Endometrial microvascular endothelial cells (primary cell): ENCODE results near the gene UBA1. TPM values are rescaled to one million over a fixed set of nuclear protein-coding genes. Genes with fewer than 3 reads are reported as not detected.

Experiments used
- in situ Hi-C: cut with HindIII; loops from 2 replicates; pipeline ENCODE4 v1.10.0; 2017; ENCODE audit warnings: low sequenced_read_pairs, low pct_unique_long_range_greater_than_20kb; ENCODE audit errors: inconsistent ontology term
- total RNA-seq: library from RNA; depleted of rRNA; stranded (reverse); fragments of >200 nt; gene quantifications from one replicate; pipeline ENCODE4 v1.2.3, GENCODE V29; 2015; ENCODE audit errors: inconsistent ontology term

UBA1 gene
- total RNA-seq, 1 donor from 2014 or later = 228 TPM

DNA sequence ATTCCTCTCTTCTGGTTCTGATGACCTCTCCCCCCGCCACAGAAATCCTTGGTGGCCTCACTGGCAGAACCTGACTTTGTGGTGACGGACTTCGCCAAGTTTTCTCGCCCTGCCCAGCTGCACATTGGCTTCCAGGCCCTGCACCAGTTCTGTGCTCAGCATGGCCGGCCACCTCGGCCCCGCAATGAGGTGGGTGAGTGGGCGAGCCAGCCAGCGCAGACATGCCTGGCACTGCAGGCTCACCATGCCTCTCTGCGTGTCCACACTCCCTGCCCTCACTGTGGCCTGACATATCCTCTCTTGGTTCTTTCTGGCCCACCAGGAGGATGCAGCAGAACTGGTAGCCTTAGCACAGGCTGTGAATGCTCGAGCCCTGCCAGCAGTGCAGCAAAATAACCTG is 8.7 kb downstream of the UBA1 start:
- in situ Hi-C loops = no loop called here

DNA sequence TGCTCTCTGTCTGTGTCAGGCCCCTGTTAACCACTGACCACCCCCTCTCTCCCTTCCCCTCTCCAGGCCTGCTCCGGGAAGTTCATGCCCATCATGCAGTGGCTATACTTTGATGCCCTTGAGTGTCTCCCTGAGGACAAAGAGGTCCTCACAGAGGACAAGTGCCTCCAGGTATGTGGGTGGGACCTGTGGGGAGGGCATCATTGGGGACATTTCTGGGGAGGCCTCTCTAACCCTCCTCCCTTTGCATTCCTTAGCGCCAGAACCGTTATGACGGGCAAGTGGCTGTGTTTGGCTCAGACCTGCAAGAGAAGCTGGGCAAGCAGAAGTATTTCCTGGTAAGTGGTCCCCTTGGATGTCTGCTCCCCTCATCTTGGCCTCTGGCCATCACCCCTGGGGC is 9.2 kb downstream of the UBA1 start:
- in situ Hi-C loops = no loop called here

DNA sequence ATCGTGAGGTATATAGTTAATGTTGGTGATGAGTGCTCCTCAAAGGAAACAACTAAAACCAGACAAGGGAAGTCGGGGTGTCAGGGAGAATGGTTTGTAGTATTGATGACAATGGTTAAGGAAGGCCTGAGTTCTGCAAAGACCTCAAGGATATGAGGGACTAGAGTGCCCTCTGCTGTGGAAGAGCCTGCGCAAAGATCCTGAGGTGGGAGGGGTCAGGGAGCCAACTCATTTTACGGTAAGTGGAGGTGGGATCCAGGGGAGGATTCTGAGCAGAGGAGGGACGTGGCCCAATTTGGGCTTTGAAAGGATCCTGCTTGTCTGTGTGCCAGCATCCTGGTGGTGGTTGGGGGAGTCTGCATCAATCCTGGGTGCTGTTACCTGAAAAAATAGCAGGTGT is 11.3 kb downstream of the UBA1 start:
- in situ Hi-C loops = no loop called here

DNA sequence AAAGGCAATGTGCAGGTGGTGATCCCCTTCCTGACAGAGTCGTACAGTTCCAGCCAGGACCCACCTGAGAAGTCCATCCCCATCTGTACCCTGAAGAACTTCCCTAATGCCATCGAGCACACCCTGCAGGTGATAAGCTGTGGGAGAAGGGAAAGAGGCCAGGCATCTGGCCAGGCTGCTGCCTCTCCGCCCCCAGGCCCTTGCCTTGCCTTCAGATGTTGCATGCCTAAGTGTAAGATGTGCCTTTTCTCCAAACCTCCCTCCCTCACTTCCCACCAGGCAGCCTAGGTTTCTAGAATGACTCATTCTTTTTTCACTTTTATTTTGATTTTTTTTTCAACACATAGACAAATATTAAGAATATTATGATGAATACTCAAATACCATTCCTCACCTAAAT is 12.7 kb downstream of the UBA1 start:
- in situ Hi-C loops = no loop called here

DNA sequence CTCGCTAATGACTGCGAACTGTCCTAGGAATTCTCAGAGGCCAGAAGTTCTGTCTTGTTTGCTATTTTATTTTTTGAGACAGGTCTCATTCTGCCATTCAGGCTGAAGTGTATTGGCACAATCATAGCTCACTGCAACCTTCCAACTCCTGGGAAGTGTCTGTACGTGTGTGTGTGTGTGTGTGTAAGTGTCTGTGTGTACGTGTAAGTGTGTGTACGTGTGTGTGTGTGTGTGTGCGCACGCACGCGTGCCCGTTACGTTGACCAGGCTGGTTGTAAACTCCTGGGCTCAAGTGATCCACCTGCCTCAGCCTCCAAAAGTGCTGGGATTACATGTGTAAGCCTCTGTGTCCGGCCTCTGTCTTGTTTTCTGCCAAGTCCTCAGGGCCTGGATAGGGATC is 14.5 kb downstream of the UBA1 start:
- in situ Hi-C loops = no loop called here

DNA sequence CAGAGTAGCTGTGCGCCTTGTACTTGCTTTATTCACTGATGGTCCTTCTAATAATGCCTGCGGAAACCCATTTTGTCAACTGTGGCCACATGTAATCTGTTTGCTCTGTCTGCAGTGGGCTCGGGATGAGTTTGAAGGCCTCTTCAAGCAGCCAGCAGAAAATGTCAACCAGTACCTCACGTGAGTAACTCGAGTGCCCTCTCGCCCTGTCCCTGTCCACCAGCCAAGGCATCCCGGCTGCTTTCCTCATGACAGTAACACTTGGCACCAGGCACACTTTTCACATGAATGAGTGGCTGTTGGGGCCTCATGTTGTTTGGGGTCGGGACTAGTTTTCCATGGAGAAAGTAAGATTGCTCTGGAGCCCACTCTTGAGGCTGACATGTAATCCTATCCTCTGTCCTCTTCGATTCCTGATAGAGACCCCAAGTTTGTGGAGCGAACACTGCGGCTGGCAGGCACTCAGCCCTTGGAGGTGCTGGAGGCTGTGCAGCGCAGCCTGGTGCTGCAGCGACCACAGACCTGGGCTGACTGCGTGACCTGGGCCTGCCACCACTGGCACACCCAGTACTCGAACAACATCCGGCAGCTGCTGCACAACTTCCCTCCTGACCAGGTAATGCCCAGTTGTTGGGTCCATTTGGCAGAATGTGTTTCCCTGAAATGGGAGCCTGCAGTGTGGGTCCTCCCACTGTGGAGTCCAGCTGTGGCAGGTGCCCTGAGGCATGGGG is 16.0 kb downstream of the UBA1 start:
- in situ Hi-C loops = no loop called here

DNA sequence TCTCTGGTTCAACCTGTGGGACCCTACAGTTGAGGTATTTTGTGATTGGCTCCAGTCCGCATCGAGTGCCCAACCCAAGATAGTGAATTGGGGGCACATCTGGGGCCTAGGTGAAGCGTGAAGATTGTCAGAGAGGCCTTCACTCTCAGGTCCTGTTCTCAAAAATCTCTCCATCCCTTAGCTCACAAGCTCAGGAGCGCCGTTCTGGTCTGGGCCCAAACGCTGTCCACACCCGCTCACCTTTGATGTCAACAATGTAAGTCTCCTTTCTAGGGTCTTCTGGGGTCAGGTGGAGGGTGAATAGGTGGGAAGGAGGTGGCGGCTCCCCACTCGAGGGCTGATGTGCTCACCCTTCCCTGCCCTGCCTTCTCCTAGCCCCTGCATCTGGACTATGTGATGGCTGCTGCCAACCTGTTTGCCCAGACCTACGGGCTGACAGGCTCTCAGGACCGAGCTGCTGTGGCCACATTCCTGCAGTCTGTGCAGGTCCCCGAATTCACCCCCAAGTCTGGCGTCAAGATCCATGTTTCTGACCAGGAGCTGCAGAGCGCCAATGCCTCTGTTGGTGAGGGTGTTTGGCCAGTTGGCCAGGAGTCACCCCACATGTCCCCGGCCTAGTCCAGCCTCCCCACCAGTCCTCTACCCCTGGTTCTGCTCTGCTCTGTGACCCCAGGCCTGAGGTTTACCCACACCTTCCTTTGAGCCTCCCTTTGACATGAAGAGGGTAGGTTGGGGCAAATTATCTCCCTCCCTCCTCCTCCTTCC is 17.2 kb downstream of the UBA1 start:
- in situ Hi-C loops = no loop called here

DNA sequence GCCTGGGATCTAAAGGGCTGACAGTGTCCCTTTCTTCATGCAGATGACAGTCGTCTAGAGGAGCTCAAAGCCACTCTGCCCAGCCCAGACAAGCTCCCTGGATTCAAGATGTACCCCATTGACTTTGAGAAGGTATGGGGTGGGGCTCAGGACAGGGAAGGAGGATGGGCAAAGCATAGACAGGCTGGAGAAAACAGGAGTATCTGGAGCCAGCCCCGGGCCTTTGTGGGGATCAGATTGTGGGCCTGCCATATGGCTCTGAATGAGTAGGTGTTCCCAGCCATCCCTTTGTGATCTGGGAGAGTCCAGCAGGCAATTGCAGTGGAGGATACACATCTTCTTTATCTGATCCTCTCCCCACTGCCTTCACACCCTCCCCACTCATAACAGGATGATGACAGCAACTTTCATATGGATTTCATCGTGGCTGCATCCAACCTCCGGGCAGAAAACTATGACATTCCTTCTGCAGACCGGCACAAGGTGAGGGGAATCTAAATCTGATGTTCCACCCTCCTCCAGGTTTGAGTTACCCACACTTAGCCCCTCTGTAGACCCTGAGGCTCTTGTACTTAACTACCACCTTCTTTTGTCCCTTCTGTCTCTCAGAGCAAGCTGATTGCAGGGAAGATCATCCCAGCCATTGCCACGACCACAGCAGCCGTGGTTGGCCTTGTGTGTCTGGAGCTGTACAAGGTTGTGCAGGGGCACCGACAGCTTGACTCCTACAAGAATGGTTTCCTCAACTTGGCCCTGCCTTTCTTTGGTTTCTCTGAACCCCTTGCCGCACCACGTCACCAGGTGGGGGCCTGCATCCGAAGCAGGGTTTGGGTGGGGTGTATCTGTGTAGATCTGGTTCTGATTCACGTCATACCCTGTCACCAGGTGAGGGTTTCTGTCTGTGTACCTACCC is 19.0 kb downstream of the UBA1 start:
- in situ Hi-C loops = no loop called here

DNA sequence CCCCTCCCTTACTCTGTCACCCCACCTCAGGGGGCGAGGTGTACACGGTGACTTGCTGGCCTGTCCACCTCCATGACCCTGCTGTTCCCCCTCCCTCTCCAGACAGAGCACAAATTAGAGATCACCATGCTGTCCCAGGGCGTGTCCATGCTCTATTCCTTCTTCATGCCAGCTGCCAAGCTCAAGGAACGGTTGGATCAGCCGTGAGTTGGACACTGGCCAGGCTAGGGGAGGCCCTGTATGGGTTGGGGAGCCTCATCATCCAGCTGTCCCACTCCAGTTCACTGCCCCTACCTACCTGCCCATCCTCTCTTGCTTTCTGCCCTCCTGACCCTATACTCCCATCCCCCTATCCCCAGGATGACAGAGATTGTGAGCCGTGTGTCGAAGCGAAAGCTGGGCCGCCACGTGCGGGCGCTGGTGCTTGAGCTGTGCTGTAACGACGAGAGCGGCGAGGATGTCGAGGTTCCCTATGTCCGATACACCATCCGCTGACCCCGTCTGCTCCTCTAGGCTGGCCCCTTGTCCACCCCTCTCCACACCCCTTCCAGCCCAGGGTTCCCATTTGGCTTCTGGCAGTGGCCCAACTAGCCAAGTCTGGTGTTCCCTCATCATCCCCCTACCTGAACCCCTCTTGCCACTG is 20.9 kb downstream of the UBA1 start:
- in situ Hi-C loops = no loop called here

DNA sequence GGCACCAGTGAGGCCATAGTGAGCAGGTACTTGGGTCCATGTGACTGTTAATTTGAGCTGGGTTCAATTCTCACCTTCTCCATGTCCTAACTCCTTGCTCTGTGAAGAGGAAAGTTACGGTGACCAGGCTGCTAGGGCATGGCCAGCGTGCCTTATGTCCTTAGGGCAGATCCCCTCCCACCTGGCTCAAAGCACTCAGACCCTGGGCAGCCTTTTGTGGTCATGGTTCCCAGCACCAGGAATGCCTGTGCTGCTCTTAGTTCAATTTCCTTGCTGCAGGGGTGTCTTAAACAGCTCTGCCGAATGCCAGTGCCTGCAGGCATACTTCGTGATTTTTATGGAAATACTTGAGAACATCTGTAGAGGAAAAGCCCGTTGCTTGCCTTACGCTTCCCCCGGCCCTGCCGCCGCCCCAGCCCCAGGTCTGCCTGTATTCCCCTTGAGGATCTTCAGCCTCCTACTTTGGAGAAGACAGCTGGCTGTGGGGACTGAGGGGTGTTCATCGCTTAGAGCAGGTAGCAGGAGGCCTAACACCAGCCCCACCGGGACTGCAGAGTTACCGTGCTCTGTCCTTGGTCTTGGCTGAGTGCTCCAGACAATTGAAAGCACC is 21.8 kb downstream of the UBA1 start:
- in situ Hi-C loops = no loop called here

DNA sequence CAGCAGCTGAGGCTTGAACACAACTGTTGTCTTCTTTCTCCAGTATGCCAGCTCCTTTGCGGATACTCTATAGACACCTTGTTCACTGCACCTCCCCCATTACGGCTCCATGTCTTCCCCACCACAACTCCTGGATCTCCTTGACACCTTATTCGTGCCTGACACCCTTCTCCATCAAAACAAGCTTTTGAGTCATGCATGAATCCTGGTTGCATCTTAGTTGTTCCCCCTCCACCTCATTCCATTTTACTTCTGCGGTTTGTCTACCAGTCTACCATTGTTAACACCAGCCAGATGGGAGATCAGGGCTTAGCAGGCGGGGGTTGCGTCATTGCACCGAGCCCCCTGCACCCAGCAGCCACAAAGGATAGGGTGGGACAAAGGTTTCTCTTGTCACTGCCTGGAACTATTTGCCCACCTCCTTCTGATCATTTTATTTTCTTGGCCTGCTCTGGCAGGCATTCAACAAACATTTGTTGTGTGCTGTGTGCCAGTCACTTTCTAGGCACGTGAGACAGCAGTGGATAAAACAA is 22.8 kb downstream of the UBA1 start:
- in situ Hi-C loops = no loop called here

DNA sequence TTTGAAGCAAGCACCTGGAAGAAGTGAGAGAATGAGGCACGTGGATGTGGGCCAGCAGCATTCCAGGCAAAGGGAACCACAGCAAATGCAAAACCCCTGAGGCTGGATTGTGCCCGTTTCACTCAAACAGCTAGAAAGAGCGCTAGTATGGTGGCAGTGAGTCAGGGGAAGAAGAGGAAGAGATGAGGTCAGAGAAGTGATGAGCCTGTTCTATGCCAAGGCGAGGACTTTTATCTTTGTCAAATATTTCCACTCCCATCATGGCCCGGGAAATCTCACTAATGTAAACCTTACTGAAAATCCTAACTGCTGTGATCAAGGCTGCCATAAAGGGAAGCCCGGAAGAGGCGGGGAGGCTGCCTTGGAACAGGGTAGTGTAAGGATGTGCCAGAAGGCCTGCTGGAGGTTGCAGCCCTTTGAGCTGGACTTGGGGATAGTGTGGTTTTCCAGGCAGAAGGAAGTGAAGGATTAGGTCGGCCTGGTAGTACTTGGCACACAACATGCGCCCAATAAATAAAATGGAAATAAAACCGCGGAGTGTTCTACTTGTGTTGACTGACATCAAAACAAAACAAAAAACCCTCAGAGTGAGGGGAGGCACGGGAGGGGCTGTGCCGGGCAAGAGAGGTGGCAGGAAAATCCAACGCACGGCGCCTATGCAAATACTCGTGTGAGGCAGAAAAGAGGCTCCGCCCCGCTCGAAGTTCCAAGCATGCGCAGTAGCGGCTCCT is 23.7 kb downstream of the UBA1 start:
- in situ Hi-C loops = no loop called here

DNA sequence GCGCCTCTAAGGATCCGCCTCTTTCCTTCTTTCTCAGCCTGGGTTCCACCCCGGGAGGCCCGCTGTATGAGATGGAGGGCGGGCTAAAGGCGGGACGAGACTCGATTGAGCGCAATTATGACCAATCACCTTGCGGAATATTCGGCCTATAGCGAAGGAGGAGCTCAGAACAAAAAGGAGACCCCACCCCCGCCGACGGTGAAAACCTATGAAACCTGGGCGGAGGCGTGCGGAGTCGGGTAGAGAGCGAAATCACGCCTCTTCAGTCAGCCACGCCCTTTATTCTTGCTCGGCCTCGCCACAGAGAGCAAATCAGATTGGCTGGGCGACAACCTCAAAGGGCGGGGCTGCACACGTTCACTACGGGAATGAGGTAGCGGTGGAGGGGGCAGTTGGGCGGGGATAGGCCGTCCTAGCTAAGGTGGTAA is 24.2 kb downstream of the UBA1 start:
- in situ Hi-C loops = no loop called here

DNA sequence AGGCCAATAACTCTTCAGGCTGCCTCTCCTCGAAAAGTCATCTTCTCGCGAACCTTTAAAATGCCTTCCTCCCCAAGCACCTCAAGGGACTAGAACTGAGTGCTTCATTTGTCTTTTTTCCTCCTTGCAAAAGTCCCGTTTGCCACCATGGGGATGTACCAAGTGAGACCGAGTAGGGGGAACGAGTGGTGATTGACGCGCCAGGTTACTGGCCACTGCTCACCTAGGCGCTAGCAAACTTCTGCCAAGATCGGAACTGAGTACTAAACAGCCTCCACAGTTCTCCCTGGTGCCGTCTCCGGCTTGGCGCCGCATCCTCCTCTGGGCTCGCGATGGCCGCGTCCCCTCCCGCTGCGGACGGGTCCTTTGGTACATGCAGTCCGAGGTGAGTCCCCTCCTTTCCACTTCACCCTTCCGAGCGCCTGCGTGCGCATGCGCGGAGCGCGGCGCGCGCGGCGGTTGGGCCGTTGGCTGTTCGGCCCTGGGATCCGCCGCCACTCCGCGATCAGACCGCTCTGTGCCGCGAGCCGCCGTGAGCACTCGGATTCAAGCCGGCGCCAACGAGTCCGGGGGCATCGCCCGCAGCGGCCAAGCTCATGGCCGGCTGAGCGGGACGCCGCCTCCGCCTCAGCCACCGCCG is 24.8 kb downstream of the UBA1 start, which contains the start of gene CDK16:
Gene CDK16, plus strand, starts transcription at position 402 of the 640 bp plus-strand sequence. CDS start 4,877 bp downstream, outside the sequence.
- in situ Hi-C loops = no loop called here

DNA sequence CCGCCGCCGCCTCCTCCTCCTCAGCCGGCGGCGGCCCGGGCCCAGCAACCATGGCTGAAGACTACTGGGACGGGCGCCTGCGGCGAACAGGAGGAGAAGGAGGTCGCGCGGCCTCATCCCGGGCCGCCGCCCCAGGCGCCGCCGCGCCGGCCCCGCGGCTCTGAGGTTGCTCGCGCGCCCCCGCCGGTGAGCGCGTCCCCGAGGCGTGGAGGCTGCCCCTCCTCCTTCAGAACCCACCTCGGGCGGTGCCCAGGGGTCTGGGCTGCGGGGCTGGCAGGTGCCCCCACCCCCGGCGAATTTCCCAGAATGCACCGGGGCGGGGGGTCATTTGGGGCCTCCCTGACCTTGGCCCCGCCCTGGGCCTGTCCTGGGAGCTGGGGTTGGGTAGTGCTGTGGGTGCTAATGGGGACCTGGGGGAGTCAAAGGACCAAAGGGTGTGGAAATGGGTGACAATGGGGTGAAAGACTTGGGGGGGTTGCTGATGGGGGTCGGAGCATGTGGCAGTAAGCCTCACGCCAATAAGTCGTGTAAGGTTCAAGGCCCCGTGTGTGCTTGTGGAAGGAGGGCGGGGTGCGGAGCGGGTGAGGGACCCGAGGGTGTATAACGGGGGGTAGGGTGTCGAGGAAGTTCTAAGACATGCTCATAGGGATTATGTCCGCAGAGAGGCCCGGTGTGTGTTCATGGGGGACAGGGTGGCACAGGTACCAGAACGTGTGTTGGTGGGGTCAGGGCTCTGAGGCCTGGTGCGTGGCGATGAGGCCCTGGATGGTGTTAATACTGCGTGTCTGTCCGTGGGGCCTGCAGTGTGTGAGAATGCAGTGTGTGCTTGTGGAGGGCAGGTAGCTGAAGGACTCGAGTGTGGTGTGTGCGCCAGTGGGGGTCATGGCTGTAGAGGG is 25.5 kb downstream of the UBA1 start:
- in situ Hi-C loops = no loop called here

DNA sequence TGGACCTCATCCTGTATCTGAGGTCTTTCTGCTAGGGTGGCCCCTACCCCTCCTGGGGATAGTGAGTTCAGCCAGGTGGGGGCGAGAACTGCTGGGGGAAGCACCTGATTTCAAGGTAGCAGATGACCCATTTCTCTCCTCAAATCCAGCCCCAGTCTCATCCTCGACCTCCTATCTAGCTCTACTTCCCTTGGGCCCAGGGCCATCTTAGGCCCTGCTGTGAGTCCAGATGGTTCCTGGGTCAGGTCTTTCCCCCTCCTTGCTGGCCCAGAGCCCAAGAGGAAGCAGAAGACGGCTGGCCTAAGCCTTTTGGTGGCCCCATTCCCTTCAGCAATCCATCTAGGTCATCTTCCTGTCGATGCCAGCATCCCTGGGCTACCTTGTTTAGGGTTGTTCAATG is 28.1 kb downstream of the UBA1 start:
- in situ Hi-C loops = no loop called here
